NCI-H1694 treated with DMSO at 0.1 percent for 48 hours (cell line): ENCODE results near the gene GPR148.

Experiments
- DNase-seq: peaks from one replicate; lab custom pipeline; 2025; lab: John Stamatoyannopoulos, UW

GPR148 gene

DNA sequence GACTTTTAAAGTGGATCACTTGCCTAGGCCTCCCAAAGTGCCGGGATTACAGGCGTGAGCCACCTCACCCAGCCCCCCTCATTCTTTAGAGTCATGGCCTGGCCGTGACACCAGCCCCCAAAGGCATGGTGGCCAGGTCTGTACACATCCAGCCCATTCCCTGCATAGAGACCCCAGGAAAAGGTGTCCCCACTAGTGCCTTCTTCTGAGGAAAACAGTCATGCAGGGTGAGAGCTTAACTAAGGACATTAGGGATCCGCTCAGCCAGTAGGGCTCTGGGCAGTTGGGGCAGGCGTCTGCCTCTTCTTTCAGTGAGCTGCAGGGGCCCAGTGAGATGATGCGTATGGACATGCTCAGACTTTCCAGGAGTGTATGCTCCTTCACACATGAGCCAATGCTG is 20.8 kb downstream of the GPR148 start:
- no peak for DNase-seq

DNA sequence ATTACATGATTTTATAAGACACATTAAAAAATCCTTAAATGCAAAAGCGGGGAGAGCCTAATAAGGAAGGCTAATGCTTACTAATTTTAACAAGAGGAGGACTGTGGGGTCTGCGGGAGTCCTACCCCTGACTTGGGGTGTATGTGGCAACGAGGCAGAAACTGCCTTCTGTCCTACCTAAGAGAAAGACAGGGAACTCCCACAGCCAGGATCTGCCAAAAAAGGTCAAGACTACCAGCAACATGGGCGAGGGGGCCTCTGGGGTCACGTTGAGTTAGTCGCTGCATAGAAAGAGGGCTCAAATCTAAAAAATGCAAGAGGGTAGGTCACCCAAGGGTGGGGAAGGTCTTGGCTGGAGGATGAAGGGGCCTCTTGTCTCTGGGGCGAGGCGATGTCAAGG is 25.9 kb downstream of the GPR148 start:
- DNase-seq, result no peak

- DNase-seq, result no peak
Observed at GRCh38 chr2:130755256-130756052, 26.6 kb downstream of the GPR148 start, which contains the start of gene AMER3. AMER3 (plus strand) TSS chr2:130755540; CDS start chr2:130762073, 6,533 bp downstream.

GRCh38 chr2:130756053-130756873 is 27.4 kb downstream of the GPR148 start:
- no peak for DNase-seq

GRCh38 chr2:130756874-130757668 is 28.2 kb downstream of the GPR148 start:
- no peak for DNase-seq

DNA sequence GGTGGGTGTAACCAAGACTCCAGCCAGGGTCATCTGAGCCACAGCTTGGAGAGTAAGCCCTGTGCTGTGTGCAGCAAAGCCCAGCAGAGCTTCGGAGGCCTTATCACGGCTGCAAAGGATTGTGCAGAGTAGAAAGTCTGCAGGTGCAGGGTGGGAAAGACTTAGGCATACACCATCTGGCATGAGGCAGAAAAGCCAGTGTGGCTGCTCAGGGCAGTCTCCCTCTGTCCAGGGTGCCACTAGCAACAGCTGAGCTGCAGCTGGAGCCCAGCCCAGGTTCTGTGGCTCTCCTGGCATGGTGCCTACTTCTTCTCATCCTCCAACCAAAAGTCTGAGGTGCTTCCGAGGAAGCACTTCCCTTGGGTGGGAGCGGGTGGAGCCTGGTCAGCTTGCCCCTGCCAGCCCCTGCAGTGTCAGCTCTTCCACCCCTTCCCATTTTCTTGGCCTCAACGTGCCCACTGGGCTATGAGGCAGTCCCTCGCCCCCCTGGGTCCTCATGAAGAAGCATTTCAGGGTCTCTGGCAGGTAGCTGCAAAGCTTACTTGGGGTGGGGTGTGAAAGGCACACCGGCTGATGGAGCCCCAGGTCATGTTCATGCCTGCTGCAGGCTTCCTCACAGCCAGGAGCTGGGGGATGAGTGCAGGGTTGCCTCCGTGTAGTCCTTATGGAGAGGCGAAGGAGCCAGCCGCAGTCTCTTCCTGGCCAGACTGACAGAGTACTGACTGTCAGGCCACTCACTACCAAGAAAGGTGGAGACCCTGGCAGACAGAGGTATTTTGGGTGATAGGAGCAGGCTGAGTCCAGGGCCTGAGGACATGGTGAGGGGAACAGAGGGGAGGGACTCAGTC is 31.3 kb downstream of the GPR148 start:
- peak; percentile 17 for DNase-seq

- no peak for DNase-seq
Observed at GRCh38 chr2:130760754-130761751, 32.2 kb downstream of the GPR148 start.

DNA sequence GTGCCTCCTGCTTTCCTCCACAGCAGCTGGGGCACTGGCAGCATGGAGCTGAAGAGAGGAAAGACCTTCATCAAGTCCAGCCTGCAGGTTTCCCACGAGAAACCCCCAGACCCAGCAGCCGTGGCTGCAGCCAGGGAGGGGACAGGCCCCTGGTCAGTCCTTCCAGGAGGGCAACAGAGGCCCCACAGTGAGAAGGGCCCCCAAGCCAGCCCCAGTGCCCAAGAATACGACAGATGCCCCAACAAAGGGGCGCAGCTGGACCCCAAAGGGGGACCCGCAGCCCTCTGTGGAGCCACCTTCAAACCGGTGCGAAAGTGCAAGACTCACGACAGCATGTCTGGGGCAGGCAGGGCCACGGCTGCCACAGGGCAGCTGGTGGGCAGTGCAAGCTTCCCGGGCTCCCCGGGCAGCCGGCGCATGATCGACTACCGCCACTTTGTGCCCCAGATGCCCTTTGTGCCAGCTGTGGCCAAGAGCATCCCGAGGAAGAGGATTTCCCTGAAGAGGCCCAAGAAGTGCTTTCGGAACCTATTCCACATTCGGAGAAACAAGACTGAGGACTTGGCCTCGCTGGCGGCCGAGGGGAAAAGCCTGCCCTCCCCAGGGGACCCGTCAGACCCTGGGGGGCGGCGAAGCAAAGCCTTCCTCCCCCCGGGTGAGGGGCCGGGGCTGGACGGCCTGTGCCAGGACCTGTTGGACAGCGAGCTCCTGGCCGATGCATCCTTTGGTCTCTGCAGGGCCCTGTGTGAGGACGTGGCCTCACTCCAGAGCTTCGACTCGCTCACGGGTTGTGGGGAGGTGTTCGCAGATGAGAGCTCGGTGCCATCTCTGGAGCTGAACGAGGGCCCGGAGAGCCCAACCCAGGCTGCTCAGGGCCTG is 33.4 kb downstream of the GPR148 start:
- no peak for DNase-seq

DNA sequence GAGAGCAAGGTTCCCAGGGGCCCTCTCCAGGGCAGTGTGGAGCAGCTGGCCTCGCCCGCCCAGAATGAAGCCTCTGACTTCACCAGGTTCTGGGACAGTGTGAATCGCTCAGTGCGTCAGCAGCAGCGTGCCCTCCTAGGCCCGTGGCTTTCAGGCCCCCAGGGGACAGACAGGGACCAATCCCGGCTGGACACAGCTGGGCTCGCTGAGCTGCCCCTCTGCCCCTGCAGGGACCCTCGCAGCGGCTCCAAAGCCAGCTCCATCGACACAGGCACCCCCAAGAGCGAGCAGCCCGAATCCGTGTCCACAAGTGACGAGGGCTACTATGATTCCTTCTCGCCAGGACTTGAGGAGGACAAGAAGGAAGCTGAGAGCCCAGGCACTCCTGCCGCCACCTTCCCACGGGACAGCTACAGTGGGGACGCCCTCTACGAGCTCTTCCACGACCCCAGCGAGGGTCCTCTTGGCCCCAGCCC is 34.1 kb downstream of the GPR148 start:
- DNase-seq, result no peak

GRCh38 chr2:130763405-130763804 is 34.5 kb downstream of the GPR148 start:
- DNase-seq, result no peak

- DNase-seq, result no peak
Observed at GRCh38 chr2:130764035-130764820, 35.4 kb downstream of the GPR148 start.

DNA sequence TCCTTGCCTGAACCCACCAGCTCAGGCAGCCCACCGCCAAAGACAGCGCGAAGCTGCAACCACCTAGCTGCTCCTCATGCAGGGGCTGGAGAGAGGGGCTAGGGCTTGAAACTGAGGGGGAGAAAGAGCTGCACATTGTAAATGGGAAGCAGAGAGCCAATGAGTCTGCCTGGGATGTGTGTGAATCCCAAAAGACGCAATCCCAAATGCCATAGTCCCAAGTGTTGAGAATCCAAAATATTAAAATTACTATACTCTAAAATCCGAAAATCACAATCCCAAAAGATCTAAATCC is 35.9 kb downstream of the GPR148 start:
- DNase-seq, result no peak

DNA sequence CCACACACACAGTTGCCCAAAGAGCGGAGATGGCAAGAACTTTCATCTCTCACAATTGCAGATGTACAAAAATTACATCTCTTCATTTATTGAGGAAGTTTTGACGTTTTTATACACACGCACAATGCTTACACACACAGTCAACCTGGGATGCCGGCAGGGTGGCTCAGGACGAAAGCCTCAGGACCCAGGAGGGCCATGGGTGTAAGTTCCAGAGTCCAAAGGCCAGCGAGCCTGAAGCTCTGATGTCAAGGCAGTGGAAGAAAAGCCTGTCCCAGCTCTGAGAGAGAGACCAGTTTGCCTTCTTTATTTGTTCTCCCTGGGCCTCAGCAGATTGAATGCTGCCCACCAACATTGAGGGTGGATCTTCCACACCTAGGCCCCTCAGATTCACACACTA is 36.6 kb downstream of the GPR148 start:
- DNase-seq, result no peak

DNA sequence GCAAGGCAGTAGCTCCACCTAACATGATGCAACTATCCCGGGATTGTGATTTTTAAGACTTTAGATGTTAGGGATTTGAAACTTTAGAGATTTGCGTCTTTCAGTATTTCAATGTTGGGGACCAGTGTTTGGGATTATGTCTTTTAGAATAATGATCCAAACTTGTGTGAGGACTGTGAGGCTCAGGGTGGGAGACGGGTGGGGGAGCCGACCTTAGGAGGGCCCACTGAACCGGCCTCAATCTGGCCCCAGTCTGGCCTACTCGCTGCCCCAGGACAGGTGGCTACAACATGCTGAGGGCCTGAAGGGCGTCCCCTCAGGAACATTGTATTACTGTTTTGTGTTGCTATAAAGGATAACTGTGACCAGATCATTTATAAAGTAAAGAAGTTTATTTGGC is 37.2 kb downstream of the GPR148 start:
- DNase-seq, result no peak

DNA sequence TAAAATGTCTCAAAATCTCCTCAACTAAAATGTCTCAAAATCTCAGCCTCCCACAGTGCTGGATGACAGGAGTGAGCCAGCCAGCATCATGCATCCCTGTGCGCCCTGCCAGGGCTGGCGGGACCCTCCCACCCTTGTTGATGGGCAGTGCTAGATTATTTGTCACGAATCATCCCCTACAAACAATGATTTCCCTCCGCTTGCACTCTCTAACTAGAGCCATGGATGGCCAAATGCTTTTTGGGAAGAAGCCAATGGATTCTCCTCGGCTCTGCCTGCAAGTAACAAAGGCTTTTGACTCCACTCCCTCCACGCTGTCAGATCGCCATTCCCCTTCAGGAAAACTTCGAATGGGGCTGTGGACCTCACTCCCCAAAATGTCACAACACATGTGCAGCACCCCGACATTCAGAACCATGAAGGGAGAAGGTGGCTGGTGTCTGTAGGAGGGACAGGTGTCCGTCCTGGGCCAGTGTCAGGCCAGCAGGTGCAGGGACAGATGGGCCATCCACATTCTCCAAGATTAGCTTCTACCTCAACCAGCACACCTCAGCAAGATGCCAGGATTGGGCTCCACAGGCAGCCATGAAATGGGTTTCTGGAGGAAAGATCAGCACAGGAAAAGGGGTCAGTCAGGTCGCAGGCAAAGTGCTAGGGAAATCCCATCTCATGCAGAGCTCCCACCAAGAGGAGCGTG is 38.0 kb downstream of the GPR148 start:
- no peak for DNase-seq

- no peak for DNase-seq
Observed at GRCh38 chr2:130767408-130767775, 38.5 kb downstream of the GPR148 start.

DNA sequence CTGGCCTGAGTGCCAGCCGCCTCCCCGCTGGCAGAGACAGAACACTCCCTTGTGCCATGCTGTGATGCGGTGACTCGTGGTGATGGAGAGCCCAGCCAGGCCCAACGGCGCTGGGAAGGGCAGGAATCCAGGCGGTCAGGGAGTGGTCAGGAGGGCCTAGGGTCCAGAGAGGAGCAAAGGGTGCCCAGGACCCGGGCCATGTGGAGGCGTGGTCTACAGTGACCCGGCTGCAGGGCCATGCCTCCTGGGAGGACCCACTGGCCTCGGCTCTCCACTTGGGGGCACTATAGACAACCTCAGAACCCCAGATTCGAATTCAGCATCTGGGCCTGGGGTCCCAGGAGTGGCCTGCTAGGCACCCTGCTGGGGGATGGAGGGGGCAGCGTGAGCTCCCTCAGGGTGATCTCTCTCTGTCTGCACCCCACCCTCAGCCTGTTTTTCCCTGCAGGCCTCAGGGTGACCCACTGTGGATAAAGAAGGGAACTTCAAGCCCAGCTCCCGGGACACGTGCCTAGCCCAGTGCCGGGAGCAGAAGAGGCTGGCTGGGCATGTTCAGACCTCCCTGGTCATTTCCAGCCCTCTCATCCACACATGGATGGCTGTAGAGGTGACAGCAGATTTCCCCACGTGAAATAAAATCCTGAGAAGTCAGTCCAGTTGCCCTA is 39.5 kb downstream of the GPR148 start:
- no peak for DNase-seq
